HCT116 (cell line): Measurements from ENCODE around the gene SEC16A. TPM values are rescaled to one million over a fixed set of nuclear protein-coding genes. Genes with fewer than 3 reads are reported as not detected.
A peak's percentile ranks its signal among the peaks of the same experiment; 100 is the strongest.
"Not testable (repeated sequence)": the region's sequence is repeated elsewhere in the genome, so short reads cannot be mapped to it uniquely, and the experiment has no call there.

Experiments used
- ATAC-seq: fragments of 200-7000 bp; cut with Tn5 transposase; 2 replicates; pipeline ENCODE4 v1.9.1; 2020; ENCODE audit warnings: mild to moderate bottlenecking, moderate library complexity
- BruUV-seq: library from RNA; stranded (reverse); fragments of 400-500 nt; replicated peaks from 2 replicates; lab custom pipeline; 2021; lab: Mats Ljungman, UMichigan
- CTCF ChIA-PET: fragments of 300-600 bp; sonication (Branson Sonifier 250); formaldehyde crosslinking; loops from one replicate; lab custom pipeline; 2021; ENCODE audit warnings: antibody characterized with exemption; lab: Charles Lee
- POLR2A ChIA-PET: fragments of 300-600, 350-600 bp; sonication (Branson Sonifier 250); formaldehyde crosslinking; loops from one replicate; lab custom pipeline; 2021; ENCODE audit warnings: antibody characterized with exemption; lab: Charles Lee
- RAD21 ChIA-PET, 2 experiments: fragments of 300-600 bp; sonication (Branson Sonifier 250); formaldehyde crosslinking; loops; one replicate each; lab custom pipeline; 2023; ENCODE audit warnings: low total read pairs in 2 of 2; ENCODE audit not compliant: uncharacterized antibody in 2 of 2, unreplicated experiment in 2 of 2, low non-redundant PET in 1 of 2; lab: Charles Lee
- DNase-seq: peaks from one replicate; pipeline ENCODE4 v3.0.0-alpha.2; 2010; ENCODE audit warnings: low read depth, low spot score
- H2AFZ ChIP-seq: fragments of 200-600 bp; shearing (Covaris generic), sonication (generic); 2 replicates; pipeline ENCODE4 v1.6.1; 2017; ENCODE audit warnings: low read depth, mixed run types, mixed read lengths, antibody characterized with exemption, low read length; ENCODE audit not compliant: poor library complexity, severe bottlenecking
- H3K27ac ChIP-seq: 2 replicates; pipeline ENCODE4 v1.5.1; 2012; ENCODE audit warnings: low read depth, low read length
- H3K27me3 ChIP-seq: fragments of 200-600 bp; sonication (generic); 2 replicates; pipeline ENCODE4 v1.6.1; 2016; ENCODE audit warnings: mixed run types, low read length, mixed read lengths; ENCODE audit not compliant: insufficient read depth
- H3K36me3 ChIP-seq, 2 experiments: fragments of 200-500 bp in 1 of 2; fragments of 200-600 bp in 1 of 2; sonication (Bioruptor generic) in 1 of 2; sonication (generic) in 1 of 2; 2 replicates each; pipeline versions ENCODE4 v1.5.1 to v1.6.1; 2014 to 2016; ENCODE audit warnings: low read length in 2 of 2, inconsistent platforms in 1 of 2, mixed read lengths in 1 of 2, mixed run types in 1 of 2; ENCODE audit not compliant: insufficient read depth in 2 of 2, control insufficient read depth in 1 of 2
- H3K4me1 ChIP-seq, 2 experiments: fragments of 200-600 bp in 1 of 2; sonication (generic) in 1 of 2; 2 replicates each; pipeline versions ENCODE4 v1.5.1 to v1.6.1; 2012 to 2017; ENCODE audit warnings: low read length in 2 of 2, inconsistent platforms in 1 of 2, mild to moderate bottlenecking in 1 of 2, mixed read lengths in 1 of 2, mixed run types in 1 of 2, moderate library complexity in 1 of 2; ENCODE audit not compliant: insufficient read depth in 2 of 2, control insufficient read depth in 1 of 2
- H3K4me2 ChIP-seq: fragments of 200-600 bp; sonication (generic); 2 replicates; pipeline ENCODE4 v1.6.1; 2017; ENCODE audit warnings: mixed run types, low read length, mixed read lengths
- H3K4me3 ChIP-seq, 2 experiments: fragments of 200-600 bp in 1 of 2; sonication (generic) in 1 of 2; replicated peaks in 1 of 2; 2 replicates each; pipeline ENCODE4 v1.5.1; 2011 to 2016; ENCODE audit warnings: low read length in 2 of 2, control low read depth in 1 of 2, low read depth in 1 of 2, mild to moderate bottlenecking in 1 of 2, mixed read lengths in 1 of 2, mixed run types in 1 of 2
- H3K79me2 ChIP-seq: fragments of 200-600 bp; sonication (generic); 2 replicates; pipeline ENCODE4 v1.6.1; 2017; ENCODE audit warnings: mild to moderate bottlenecking, mixed run types, low read length, moderate library complexity, mixed read lengths; ENCODE audit not compliant: insufficient read depth
- H3K9ac ChIP-seq: fragments of 200-600 bp; sonication (generic); 2 replicates; pipeline ENCODE4 v1.6.1; 2016; ENCODE audit warnings: low read length, mixed read lengths
- H3K9me2 ChIP-seq: fragments of 200-600 bp; sonication (generic), shearing (Covaris generic); 2 replicates; pipeline ENCODE4 v1.6.1; 2017; ENCODE audit warnings: mixed run types, mild to moderate bottlenecking, moderate library complexity; ENCODE audit not compliant: insufficient read depth
- H3K9me3 ChIP-seq, 2 experiments: fragments of 200-500 bp in 1 of 2; fragments of 200-600 bp in 1 of 2; sonication (Bioruptor generic) in 1 of 2; sonication (generic) in 1 of 2; 2 replicates each; pipeline ENCODE4 v1.6.1; 2014 to 2017; ENCODE audit warnings: low read length in 2 of 2, mixed read lengths in 2 of 2, inconsistent platforms in 1 of 2, low read depth in 1 of 2, mild to moderate bottlenecking in 1 of 2, mixed run types in 1 of 2, moderate library complexity in 1 of 2; ENCODE audit not compliant: control insufficient read depth in 1 of 2, insufficient read depth in 1 of 2
- H4K20me1 ChIP-seq: fragments of 200-600 bp; sonication (generic), shearing (Covaris generic); 2 replicates; pipeline ENCODE4 v1.6.1; 2017; ENCODE audit warnings: mixed run types, mild to moderate bottlenecking, moderate library complexity; ENCODE audit not compliant: insufficient read depth
- CEBPB ChIP-seq: IDR thresholded peaks from 2 replicates; pipeline ENCODE4 v1.6.1; 2012; ENCODE audit warnings: low read depth
- EZH2 ChIP-seq: fragments of 200-600 bp; sonication (generic); IDR thresholded peaks from 2 replicates; pipeline ENCODE4 v1.6.1; 2017; ENCODE audit warnings: antibody characterized with exemption, mixed run types
- JUND ChIP-seq: IDR thresholded peaks from 2 replicates; pipeline ENCODE4 v1.6.1; 2012
- MAX ChIP-seq: IDR thresholded peaks from 2 replicates; pipeline ENCODE4 v1.6.1; 2012
- POLR2A ChIP-seq: IDR thresholded peaks from 2 replicates; pipeline ENCODE4 v1.7.0; 2011; ENCODE audit warnings: borderline replicate concordance; ENCODE audit not compliant: insufficient read depth, insufficient read length; ENCODE audit errors: extremely low read depth
- POLR2AphosphoS5 ChIP-seq: IDR thresholded peaks from 2 replicates; pipeline ENCODE4 v1.6.1; 2011; ENCODE audit warnings: mild to moderate bottlenecking, low read depth, low read length, moderate library complexity
- SIN3A ChIP-seq: IDR thresholded peaks from 2 replicates; pipeline ENCODE4 v1.6.1; 2012; ENCODE audit warnings: low read depth
- SP1 ChIP-seq: IDR thresholded peaks from 2 replicates; pipeline ENCODE4 v1.6.1; 2012; ENCODE audit warnings: low read depth
- SRF ChIP-seq: IDR thresholded peaks from 2 replicates; pipeline ENCODE4 v1.6.1; 2012; ENCODE audit warnings: low read depth
- TCF7L2 ChIP-seq: IDR thresholded peaks from 2 replicates; pipeline ENCODE4 v1.7.0; 2011; ENCODE audit warnings: borderline replicate concordance, inconsistent platforms; ENCODE audit not compliant: insufficient read depth, insufficient read length; ENCODE audit errors: extremely low read depth
- intact Hi-C: fragments of 100-400 bp; cut with micrococcal nuclease; formaldehyde crosslinking; loops from 2 replicates; pipeline ENCODE4 v1.10.0; 2022
- total RNA-seq: library from RNA; stranded (reverse); gene quantifications from one replicate; pipeline ENCODE4 v1.2.1, GENCODE V29; 2021; ENCODE audit not compliant: unreplicated experiment
- TF ChIP-seq, protein P1 (sequence below), 3 experiments: fragments of 200-600 bp in 1 of 3; sonication (generic) in 1 of 3; IDR thresholded peaks in 2 of 3; conservative IDR thresholded peaks in 1 of 3; 2 replicates each; pipeline ENCODE4 v1.5.1; 2012 to 2017; ENCODE audit warnings: low read depth in 2 of 3, low read length in 2 of 3, antibody characterized with exemption in 1 of 3, borderline replicate concordance in 1 of 3, control low read depth in 1 of 3, mild to moderate bottlenecking in 1 of 3, mixed read lengths in 1 of 3, mixed run types in 1 of 3, moderate library complexity in 1 of 3; ENCODE audit not compliant: insufficient read depth in 1 of 3

Gene SEC16A
- total RNA-seq, 1 experiment from 2014 or later, result 49.8 TPM

- Histone ChIP-seq H3K9me2 (no peaks in the 10 kb centered on the region), H3K4me1 (peaks cover 12 to 25% of the 10 kb centered on the region in 2 experiments), H3K27me3 (no peaks in the 10 kb centered on the region), H3K27ac (peak overlapping the region; percentile 93), H3K4me2 (peak overlapping the region; percentile 90), H3K9me3 (no peaks in the 10 kb centered on the region), H2AFZ (no peak overlapping the region), H3K4me3 (peak overlapping the region; percentile 78 to 99), H3K79me2 (peaks cover 80% of the 10 kb centered on the region), H3K9ac (peak overlapping the region; percentile 97), H3K36me3 (peaks cover 39 to 57% of the 10 kb centered on the region in 2 experiments), H4K20me1 (no peaks in the 10 kb centered on the region)
- RAD21 ChIA-PET, result no interaction called here
- intact Hi-C loops, result no loop called here
- no peak for DNase-seq
- CTCF ChIA-PET, result interaction anchor here (0.8 to 1.5 kb wide), 2 partner anchors 9 to 47 kb away, joined by 3 to 6 read pairs; no protein-coding TSS in a partner anchor
- TSS peak; percentile 68 for BruUV-seq
- POLR2A ChIA-PET, result no interaction called here
- ATAC-seq, result peak; percentile 59
- TF ChIP-seq POLR2AphosphoS5 (no peak), JUND (no peak), MAX (peak; percentile 82), EZH2 (no peak)
Measured at GRCh38 chr9:136409557-136410455, 73.0 kb downstream of the SEC16A start.

GRCh38 chr9:136407911-136408310 is 74.9 kb downstream of the SEC16A start:
- Histone ChIP-seq H3K27ac (no peak overlapping the region; the same call in 1 of the 2 replicates), H3K4me1 (peaks cover 12 to 25% of the 10 kb centered on the region in 2 experiments), H2AFZ (no peak overlapping the region), H3K27me3 (no peaks in the 10 kb centered on the region), H3K36me3 (peaks cover 29 to 52% of the 10 kb centered on the region in 2 experiments; a peak in 3 of 4 replicates), H3K4me3 (no peak overlapping the region), H3K9me3 (no peaks in the 10 kb centered on the region), H4K20me1 (no peaks in the 10 kb centered on the region), H3K4me2 (no peak overlapping the region), H3K9ac (no peak overlapping the region), H3K9me2 (no peaks in the 10 kb centered on the region), H3K79me2 (peaks cover 61% of the 10 kb centered on the region)
- POLR2A ChIA-PET, result no interaction called here
- ATAC-seq (no peak), DNase-seq (no peak)
- BruUV-seq, result no TSS peak
- CTCF ChIA-PET, result no interaction called here
- intact Hi-C loops, result no loop called here
- RAD21 ChIA-PET, result no interaction called here
- TF ChIP-seq POLR2AphosphoS5 (no peak), TCF7L2 (no peak), POLR2A (no peak), EZH2 (no peak), SRF (no peak), SP1 (no peak), SIN3A (no peak), MAX (no peak), CEBPB (no peak)
- TF ChIP-seq, protein P1, sequence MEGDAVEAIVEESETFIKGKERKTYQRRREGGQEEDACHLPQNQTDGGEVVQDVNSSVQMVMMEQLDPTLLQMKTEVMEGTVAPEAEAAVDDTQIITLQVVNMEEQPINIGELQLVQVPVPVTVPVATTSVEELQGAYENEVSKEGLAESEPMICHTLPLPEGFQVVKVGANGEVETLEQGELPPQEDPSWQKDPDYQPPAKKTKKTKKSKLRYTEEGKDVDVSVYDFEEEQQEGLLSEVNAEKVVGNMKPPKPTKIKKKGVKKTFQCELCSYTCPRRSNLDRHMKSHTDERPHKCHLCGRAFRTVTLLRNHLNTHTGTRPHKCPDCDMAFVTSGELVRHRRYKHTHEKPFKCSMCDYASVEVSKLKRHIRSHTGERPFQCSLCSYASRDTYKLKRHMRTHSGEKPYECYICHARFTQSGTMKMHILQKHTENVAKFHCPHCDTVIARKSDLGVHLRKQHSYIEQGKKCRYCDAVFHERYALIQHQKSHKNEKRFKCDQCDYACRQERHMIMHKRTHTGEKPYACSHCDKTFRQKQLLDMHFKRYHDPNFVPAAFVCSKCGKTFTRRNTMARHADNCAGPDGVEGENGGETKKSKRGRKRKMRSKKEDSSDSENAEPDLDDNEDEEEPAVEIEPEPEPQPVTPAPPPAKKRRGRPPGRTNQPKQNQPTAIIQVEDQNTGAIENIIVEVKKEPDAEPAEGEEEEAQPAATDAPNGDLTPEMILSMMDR (IDR thresholded peaks at IDR 0.05 in 2 of 3, conservative IDR thresholded peaks at IDR 0.05 in 1 of 3; ENCODE audit: borderline replicate concordance in 1 of 3, insufficient read depth in 1 of 3, low read depth in 2 of 3, low read length in 2 of 3), result no peak

DNA sequence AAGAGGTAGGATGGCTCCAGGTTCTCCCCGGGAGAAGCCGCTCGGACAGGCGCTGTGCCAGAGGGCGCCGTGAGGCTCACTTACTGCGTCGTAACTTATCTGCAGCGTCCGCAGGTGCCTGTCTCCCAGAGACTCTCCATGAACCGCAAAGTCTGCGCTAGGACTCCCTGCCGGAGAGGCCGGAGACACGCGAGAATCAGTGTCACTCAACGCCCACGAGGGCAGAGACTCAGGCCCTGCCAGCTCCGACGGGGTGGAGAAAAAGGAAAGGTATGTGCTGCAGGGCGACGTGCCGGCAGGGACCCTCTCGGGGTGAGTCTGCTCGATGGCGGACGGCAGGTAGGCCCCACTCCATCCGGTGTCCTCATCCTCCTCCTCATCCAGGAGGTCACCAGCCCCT is 75.8 kb downstream of the SEC16A start:
- Histone ChIP-seq H3K79me2 (peaks cover 53% of the 10 kb centered on the region), H3K4me1 (peaks cover 11 to 23% of the 10 kb centered on the region in 2 experiments), H3K36me3 (peaks cover 25 to 44% of the 10 kb centered on the region in 2 experiments; a peak in 3 of 4 replicates)
- H3K27me3 ChIP-seq, H3K27ac ChIP-seq, H3K9ac ChIP-seq, H4K20me1 ChIP-seq, ATAC-seq, RAD21 ChIA-PET, POLR2A ChIA-PET, H2AFZ ChIP-seq, H3K9me2 ChIP-seq, intact Hi-C loops, CTCF ChIA-PET, H3K4me2 ChIP-seq, DNase-seq, H3K4me3 ChIP-seq, H3K9me3 ChIP-seq: not testable (repeated sequence)
- BruUV-seq, result TSS peak; percentile 11
